ENCODE results near the gene SNCG.

DNA sequence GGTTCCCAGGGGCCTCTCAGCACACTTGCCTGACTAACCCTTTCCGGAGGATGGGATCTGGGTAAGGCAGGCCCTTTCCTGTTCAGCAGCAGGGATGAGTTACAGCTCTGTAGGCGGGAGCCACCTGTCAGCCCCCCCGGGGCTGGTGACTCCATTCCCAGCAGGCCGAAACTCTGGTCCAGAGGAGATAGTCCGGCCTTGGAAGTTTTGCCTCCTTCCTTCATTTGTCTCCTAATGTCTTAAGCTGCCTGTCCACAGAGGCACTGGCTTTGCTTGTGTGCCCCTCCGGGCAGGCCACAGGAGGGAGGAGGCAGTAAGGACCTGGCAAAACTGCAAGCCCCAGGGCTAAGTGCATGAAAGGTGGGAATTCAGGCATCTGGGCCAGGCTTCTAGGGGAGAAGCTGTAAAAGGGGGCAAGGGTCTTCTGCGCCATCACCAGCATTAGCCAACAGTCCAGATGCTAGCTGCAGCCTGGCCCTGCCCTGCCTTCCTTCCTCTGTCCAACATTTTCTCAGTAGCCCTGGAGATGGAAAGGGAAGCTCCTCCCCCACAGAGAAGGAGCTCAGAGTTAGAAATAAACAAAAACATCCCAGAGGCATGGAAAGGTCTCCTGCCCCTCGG lies 11.1 kb downstream of the SNCG start:
- TF ChIP-seq, protein P1, sequence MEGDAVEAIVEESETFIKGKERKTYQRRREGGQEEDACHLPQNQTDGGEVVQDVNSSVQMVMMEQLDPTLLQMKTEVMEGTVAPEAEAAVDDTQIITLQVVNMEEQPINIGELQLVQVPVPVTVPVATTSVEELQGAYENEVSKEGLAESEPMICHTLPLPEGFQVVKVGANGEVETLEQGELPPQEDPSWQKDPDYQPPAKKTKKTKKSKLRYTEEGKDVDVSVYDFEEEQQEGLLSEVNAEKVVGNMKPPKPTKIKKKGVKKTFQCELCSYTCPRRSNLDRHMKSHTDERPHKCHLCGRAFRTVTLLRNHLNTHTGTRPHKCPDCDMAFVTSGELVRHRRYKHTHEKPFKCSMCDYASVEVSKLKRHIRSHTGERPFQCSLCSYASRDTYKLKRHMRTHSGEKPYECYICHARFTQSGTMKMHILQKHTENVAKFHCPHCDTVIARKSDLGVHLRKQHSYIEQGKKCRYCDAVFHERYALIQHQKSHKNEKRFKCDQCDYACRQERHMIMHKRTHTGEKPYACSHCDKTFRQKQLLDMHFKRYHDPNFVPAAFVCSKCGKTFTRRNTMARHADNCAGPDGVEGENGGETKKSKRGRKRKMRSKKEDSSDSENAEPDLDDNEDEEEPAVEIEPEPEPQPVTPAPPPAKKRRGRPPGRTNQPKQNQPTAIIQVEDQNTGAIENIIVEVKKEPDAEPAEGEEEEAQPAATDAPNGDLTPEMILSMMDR (conservative IDR thresholded peaks at IDR 0.05; ENCODE audit: low read depth, low read length): no peak
- TF ChIP-seq EZH2 (IDR thresholded peaks at IDR 0.05; ENCODE audit: borderline replicate concordance, low read depth, low read length, poor library complexity, severe bottlenecking): no peak

Data from A673 (cell line).